Measurements from ENCODE around the gene VAC14.

- no peak for TF ChIP-seq POLR2A (IDR thresholded peaks at IDR 0.05; ENCODE audit: low read depth, low read length)
- TF ChIP-seq SPI1 (IDR thresholded peaks at IDR 0.05; ENCODE audit: low read depth, low read length), result peak; percentile 46
- no peak for TF ChIP-seq POU2F2 (IDR thresholded peaks at IDR 0.05; ENCODE audit: low read depth, low read length)
- no peak for TF ChIP-seq TAF1 (IDR thresholded peaks at IDR 0.05; ENCODE audit: low read depth, low read length)
- TF ChIP-seq POLR2AphosphoS5 (IDR thresholded peaks at IDR 0.05; ENCODE audit: low read depth, low read length), result no peak
- TF ChIP-seq PAX5 (IDR thresholded peaks at IDR 0.05; ENCODE audit: insufficient read depth, low read length, severe bottlenecking), result no peak
These were observed 7.4 kb upstream of the VAC14 start for GRCh38 chr16:70808371-70808770.

Data from GM12891 (cell line).